B cell (primary cell): ENCODE results near the gene KCNIP1.

Source experiments
- EZH2 ChIP-seq: IDR thresholded peaks from 2 replicates; pipeline ENCODE4 v1.6.1; 2012; ENCODE audit warnings: borderline replicate concordance, low read depth, mild to moderate bottlenecking, moderate library complexity, low read length; ENCODE audit not compliant: insufficient read depth, poor library complexity, severe bottlenecking
- TF ChIP-seq, protein P1 (sequence below): fragments of 200-600 bp; IDR thresholded peaks from one replicate; pipeline ENCODE4 v1.8.0; 2022; ENCODE audit warnings: antibody characterized with exemption, mild to moderate bottlenecking

DNA sequence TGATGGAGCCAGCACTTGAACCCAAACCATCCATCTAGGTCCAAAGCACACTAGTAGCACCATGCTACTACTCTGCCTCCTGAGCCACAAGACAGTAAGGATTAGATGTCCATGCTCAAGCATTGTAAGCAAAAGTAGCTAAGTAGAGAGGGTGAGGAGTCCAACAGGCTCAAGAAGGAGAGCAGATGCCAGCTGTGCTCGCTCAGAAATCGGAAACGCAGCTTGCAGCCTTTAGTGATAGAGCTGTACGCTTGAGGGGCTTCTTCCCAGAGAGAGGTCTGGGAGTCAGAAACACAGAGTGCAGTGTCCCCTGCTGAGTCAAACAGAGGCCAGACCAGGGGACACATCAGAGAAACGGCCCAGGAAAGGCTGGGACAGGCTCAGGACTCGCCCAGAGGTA is 247.0 kb downstream of the KCNIP1 start:
- TF ChIP-seq, protein P1, sequence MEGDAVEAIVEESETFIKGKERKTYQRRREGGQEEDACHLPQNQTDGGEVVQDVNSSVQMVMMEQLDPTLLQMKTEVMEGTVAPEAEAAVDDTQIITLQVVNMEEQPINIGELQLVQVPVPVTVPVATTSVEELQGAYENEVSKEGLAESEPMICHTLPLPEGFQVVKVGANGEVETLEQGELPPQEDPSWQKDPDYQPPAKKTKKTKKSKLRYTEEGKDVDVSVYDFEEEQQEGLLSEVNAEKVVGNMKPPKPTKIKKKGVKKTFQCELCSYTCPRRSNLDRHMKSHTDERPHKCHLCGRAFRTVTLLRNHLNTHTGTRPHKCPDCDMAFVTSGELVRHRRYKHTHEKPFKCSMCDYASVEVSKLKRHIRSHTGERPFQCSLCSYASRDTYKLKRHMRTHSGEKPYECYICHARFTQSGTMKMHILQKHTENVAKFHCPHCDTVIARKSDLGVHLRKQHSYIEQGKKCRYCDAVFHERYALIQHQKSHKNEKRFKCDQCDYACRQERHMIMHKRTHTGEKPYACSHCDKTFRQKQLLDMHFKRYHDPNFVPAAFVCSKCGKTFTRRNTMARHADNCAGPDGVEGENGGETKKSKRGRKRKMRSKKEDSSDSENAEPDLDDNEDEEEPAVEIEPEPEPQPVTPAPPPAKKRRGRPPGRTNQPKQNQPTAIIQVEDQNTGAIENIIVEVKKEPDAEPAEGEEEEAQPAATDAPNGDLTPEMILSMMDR, result no peak
- TF ChIP-seq EZH2, result no peak
